ENCODE measurements around the gene ELOA.
A peak's percentile ranks its signal among the peaks of the same experiment; 100 is the strongest.
"Not testable (repeated sequence)": the region's sequence is repeated elsewhere in the genome, so short reads cannot be mapped to it uniquely, and the experiment has no call there.

The ELOA gene

DNA sequence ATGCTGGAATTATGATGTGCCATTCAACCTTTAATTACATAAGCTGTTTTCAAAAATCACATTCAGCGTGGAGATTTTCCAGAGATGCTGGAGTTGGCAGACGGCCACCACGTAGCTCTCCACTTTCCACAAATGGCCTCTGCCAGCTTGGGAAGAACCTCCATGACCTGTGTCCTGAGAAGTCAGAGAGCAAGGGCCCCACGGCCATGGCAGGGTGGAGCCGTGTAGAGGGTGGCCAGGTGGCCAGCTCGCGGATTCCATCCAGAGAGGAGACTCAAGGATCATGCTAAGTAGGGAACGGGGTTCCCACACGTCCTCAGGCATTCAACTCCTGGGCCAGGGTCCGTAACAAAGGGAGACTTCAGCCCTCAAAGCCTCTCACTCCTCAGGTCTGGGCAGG is 58.6 kb downstream of the ELOA start:
- Histone ChIP-seq H2BK5ac (ENCODE audit: low read depth, low read length, poor library complexity) (no peak overlapping the region), H3K36me3 (ENCODE audit: control insufficient read depth in 1 of 2, insufficient read depth in 2 of 2, low read length in 2 of 2) (peaks cover 22 to 27% of the 10 kb centered on the region in 2 experiments), H3K27me3 (ENCODE audit: insufficient read depth, low read length) (no peaks in the 10 kb centered on the region), H3K4me1 (ENCODE audit: control insufficient read depth in 1 of 2, insufficient read depth in 2 of 2, low read length in 2 of 2) (peaks cover 7 to 16% of the 10 kb centered on the region in 2 experiments), H2AK5ac (ENCODE audit: low read length) (peak overlapping the region; percentile 36), H3K14ac (ENCODE audit: low read length) (no peak overlapping the region), H4K91ac (ENCODE audit: low read depth, low read length) (no peak overlapping the region), H3K9ac (ENCODE audit: low read length) (no peak overlapping the region), H4K8ac (ENCODE audit: low read depth, low read length) (no peak overlapping the region), H3K4ac (ENCODE audit: low read depth, low read length) (no peak overlapping the region), H3K18ac (ENCODE audit: low read length) (no peak overlapping the region), H3K4me2 (ENCODE audit: low read length) (peak overlapping the region; percentile 88), H3K23ac (ENCODE audit: low read length) (no peak overlapping the region), H2BK120ac (ENCODE audit: insufficient read depth, low read length, poor library complexity) (no peak overlapping the region), H3K9me3 (ENCODE audit: insufficient read depth, low read depth, low read length) (no peaks in the 10 kb centered on the region), H3K27ac (ENCODE audit: low read depth, low read length) (no peak overlapping the region), H3K79me1 (ENCODE audit: low read length) (peaks cover 14% of the 10 kb centered on the region), H3K4me3 (ENCODE audit: low read depth, low read length) (no peak overlapping the region), H4K12ac (ENCODE audit: low read depth, low read length) (no peak overlapping the region), H2BK12ac (ENCODE audit: low read length) (no peak overlapping the region), H2AFZ (ENCODE audit: insufficient read depth, low read length, poor library complexity) (no peak overlapping the region), H3K79me2 (ENCODE audit: control insufficient read depth, insufficient read depth, low read length, poor library complexity) (peaks cover 7% of the 10 kb centered on the region)
- WGBS (ENCODE audit: extremely low coverage, insufficient coverage, insufficient read length), result no CpG with 5 or more reads among the region's 10 CpGs
- no peak for DNase-seq

GRCh38 chr1:23802809-23803342 is 59.6 kb downstream of the ELOA start:
- H4K8ac ChIP-seq (ENCODE audit: low read depth, low read length), result not testable (repeated sequence)
- no CpG with 5 or more reads among the region's 7 CpGs for WGBS (ENCODE audit: extremely low coverage, insufficient coverage, insufficient read length)

GRCh38 chr1:23803674-23804073 is 60.4 kb downstream of the ELOA start:
- no peaks in the 10 kb centered on the region for H3K27me3 ChIP-seq (ENCODE audit: insufficient read depth, low read length)
- no peak overlapping the region for H2BK120ac ChIP-seq (ENCODE audit: insufficient read depth, low read length, poor library complexity)
- no peak for DNase-seq
- no peak overlapping the region for H4K8ac ChIP-seq (ENCODE audit: low read depth, low read length)
- H3K9me3 ChIP-seq (ENCODE audit: insufficient read depth, low read depth, low read length), result peaks cover 3% of the 10 kb centered on the region
- peaks cover 6 to 15% of the 10 kb centered on the region in 2 experiments for H3K36me3 ChIP-seq (ENCODE audit: control insufficient read depth in 1 of 2, insufficient read depth in 2 of 2, low read length in 2 of 2)
- H3K18ac ChIP-seq (ENCODE audit: low read length), result no peak overlapping the region
- no peak overlapping the region for H2BK5ac ChIP-seq (ENCODE audit: low read depth, low read length, poor library complexity)
- H2AK5ac ChIP-seq (ENCODE audit: low read length), result no peak overlapping the region
- H3K9ac ChIP-seq (ENCODE audit: low read length), result no peak overlapping the region
- peaks cover 14% of the 10 kb centered on the region for H3K79me1 ChIP-seq (ENCODE audit: low read length)
- no peak overlapping the region for H3K4me2 ChIP-seq (ENCODE audit: low read length)
- H4K91ac ChIP-seq (ENCODE audit: low read depth, low read length), result no peak overlapping the region
- H3K23ac ChIP-seq (ENCODE audit: low read length), result no peak overlapping the region
- H3K79me2 ChIP-seq (ENCODE audit: control insufficient read depth, insufficient read depth, low read length, poor library complexity), result peaks cover 7% of the 10 kb centered on the region
- no peak overlapping the region for H4K12ac ChIP-seq (ENCODE audit: low read depth, low read length)
- no peak overlapping the region for H2BK12ac ChIP-seq (ENCODE audit: low read length)
- no peak overlapping the region for H3K4me3 ChIP-seq (ENCODE audit: low read depth, low read length)
- no peak overlapping the region for H2AFZ ChIP-seq (ENCODE audit: insufficient read depth, low read length, poor library complexity)
- peaks cover 5 to 15% of the 10 kb centered on the region in 2 experiments for H3K4me1 ChIP-seq (ENCODE audit: control insufficient read depth in 1 of 2, insufficient read depth in 2 of 2, low read length in 2 of 2)
- no peak overlapping the region for H3K27ac ChIP-seq (ENCODE audit: low read depth, low read length)
- WGBS (ENCODE audit: extremely low coverage, insufficient coverage, insufficient read length), result no CpG with 5 or more reads among the region's 5 CpGs
- no peak overlapping the region for H3K14ac ChIP-seq (ENCODE audit: low read length)
- H3K4ac ChIP-seq (ENCODE audit: low read depth, low read length), result no peak overlapping the region

More at GRCh38 chr1:23802809-23803342, 59.6 kb downstream of the ELOA start:
- DNase-seq; H3K23ac ChIP-seq (ENCODE audit: low read length); H3K4ac ChIP-seq (ENCODE audit: low read depth, low read length); H3K79me2 ChIP-seq (ENCODE audit: control insufficient read depth, insufficient read depth, low read length, poor library complexity); H2AK5ac ChIP-seq (ENCODE audit: low read length); H3K4me3 ChIP-seq (ENCODE audit: low read depth, low read length); H4K12ac ChIP-seq (ENCODE audit: low read depth, low read length); H4K91ac ChIP-seq (ENCODE audit: low read depth, low read length); H3K9me3 ChIP-seq (ENCODE audit: insufficient read depth, low read depth, low read length); H2BK5ac ChIP-seq (ENCODE audit: low read depth, low read length, poor library complexity); H3K14ac ChIP-seq (ENCODE audit: low read length); H3K27me3 ChIP-seq (ENCODE audit: insufficient read depth, low read length); H3K18ac ChIP-seq (ENCODE audit: low read length); H3K27ac ChIP-seq (ENCODE audit: low read depth, low read length); H3K9ac ChIP-seq (ENCODE audit: low read length); H2BK120ac ChIP-seq (ENCODE audit: insufficient read depth, low read length, poor library complexity); H2BK12ac ChIP-seq (ENCODE audit: low read length); H3K4me2 ChIP-seq (ENCODE audit: low read length); H2AFZ ChIP-seq (ENCODE audit: insufficient read depth, low read length, poor library complexity): not testable (repeated sequence)
- Histone ChIP-seq H3K79me1 (ENCODE audit: low read length) (peaks cover 14% of the 10 kb centered on the region), H3K36me3 (ENCODE audit: control insufficient read depth in 1 of 2, insufficient read depth in 2 of 2, low read length in 2 of 2) (peaks cover 14 to 20% of the 10 kb centered on the region in 2 experiments), H3K4me1 (ENCODE audit: control insufficient read depth in 1 of 2, insufficient read depth in 2 of 2, low read length in 2 of 2) (peaks cover 7 to 16% of the 10 kb centered on the region in 2 experiments)

GRCh38 chr1:23804183-23804835 is 61.0 kb downstream of the ELOA start:
- no peak overlapping the region for H3K23ac ChIP-seq (ENCODE audit: low read length)
- peaks cover 3% of the 10 kb centered on the region for H3K9me3 ChIP-seq (ENCODE audit: insufficient read depth, low read depth, low read length)
- no CpG with 5 or more reads among the region's 7 CpGs for WGBS (ENCODE audit: extremely low coverage, insufficient coverage, insufficient read length)
- H3K27ac ChIP-seq (ENCODE audit: low read depth, low read length), result no peak overlapping the region
- no peak overlapping the region for H2BK12ac ChIP-seq (ENCODE audit: low read length)
- no peak overlapping the region for H3K14ac ChIP-seq (ENCODE audit: low read length)
- H3K27me3 ChIP-seq (ENCODE audit: insufficient read depth, low read length), result no peaks in the 10 kb centered on the region
- H3K4me2 ChIP-seq (ENCODE audit: low read length), result no peak overlapping the region
- no peak overlapping the region for H2AK5ac ChIP-seq (ENCODE audit: low read length)
- H4K8ac ChIP-seq (ENCODE audit: low read depth, low read length), result no peak overlapping the region
- peaks cover 0 to 9% of the 10 kb centered on the region in 2 experiments for H3K4me1 ChIP-seq (ENCODE audit: control insufficient read depth in 1 of 2, insufficient read depth in 2 of 2, low read length in 2 of 2)
- H2BK5ac ChIP-seq (ENCODE audit: low read depth, low read length, poor library complexity), result no peak overlapping the region
- H2AFZ ChIP-seq (ENCODE audit: insufficient read depth, low read length, poor library complexity), result no peak overlapping the region
- H2BK120ac ChIP-seq (ENCODE audit: insufficient read depth, low read length, poor library complexity), result no peak overlapping the region
- peaks cover 7% of the 10 kb centered on the region for H3K79me2 ChIP-seq (ENCODE audit: control insufficient read depth, insufficient read depth, low read length, poor library complexity)
- peaks cover 3 to 12% of the 10 kb centered on the region in 2 experiments for H3K36me3 ChIP-seq (ENCODE audit: control insufficient read depth in 1 of 2, insufficient read depth in 2 of 2, low read length in 2 of 2)
- H3K4ac ChIP-seq (ENCODE audit: low read depth, low read length), result no peak overlapping the region
- H4K91ac ChIP-seq (ENCODE audit: low read depth, low read length), result no peak overlapping the region
- DNase-seq, result no peak
- H4K12ac ChIP-seq (ENCODE audit: low read depth, low read length), result no peak overlapping the region
- no peak overlapping the region for H3K18ac ChIP-seq (ENCODE audit: low read length)
- H3K9ac ChIP-seq (ENCODE audit: low read length), result no peak overlapping the region
- H3K4me3 ChIP-seq (ENCODE audit: low read depth, low read length), result no peak overlapping the region
- peaks cover 14% of the 10 kb centered on the region for H3K79me1 ChIP-seq (ENCODE audit: low read length)

Measured in trophoblast cell (in vitro differentiated cells and primary cell).